ENCODE measurements around the gene TYMP. TPM values are rescaled to one million over a fixed set of nuclear protein-coding genes. Genes with fewer than 3 reads are reported as not detected.

TYMP gene
- total and polyA plus RNA-seq, 10 of the 15 experiments (the other 5 are each of a cell fraction or from before 2014, with no cell fraction given) = 0.42 to 57.8 (median 24.6) TPM

- ChIA-PET SMC1A (ENCODE audit: uncharacterized antibody, unreplicated experiment) (no interaction called here), POLR2A (no interaction called here), RAD21 (ENCODE audit: unreplicated experiment) (no interaction called here), CTCF (interaction anchor here (1.2 to 2.0 kb wide), 2 partner anchors 47 to 49 kb away, joined by 3 to 6 read pairs; no protein-coding TSS in a partner anchor)
- Histone ChIP-seq H3K9ac (ENCODE audit: control insufficient read depth, insufficient read depth, low read length) (no peak overlapping the region), H3K4me1 (ENCODE audit: control insufficient read depth, insufficient read depth, low read length) (peaks cover 13% of the 10 kb centered on the region), H3K27me3 (replicated peaks in 1 of 2; ENCODE audit: control insufficient read depth in 2 of 2, insufficient read depth in 2 of 2, low read length in 1 of 2) (no peaks in the 10 kb centered on the region), H3K79me2 (ENCODE audit: control insufficient read depth, insufficient read depth, low read length) (no peaks in the 10 kb centered on the region; the same call in 1 of the 2 replicates), H4K20me1 (ENCODE audit: control insufficient read depth, insufficient read depth) (no peaks in the 10 kb centered on the region), H3K4me2 (ENCODE audit: control insufficient read depth, insufficient read depth) (no peak overlapping the region), H3K4me3 (no peak overlapping the region), H3K9me3 (replicated peaks; ENCODE audit: control insufficient read depth, insufficient read depth, low read length) (no peaks in the 10 kb centered on the region), H2AFZ (ENCODE audit: control insufficient read depth, low read depth, low read length) (no peak overlapping the region), H3K36me3 (ENCODE audit: control insufficient read depth in 2 of 2, insufficient read depth in 2 of 2, low read length in 1 of 2) (peaks cover 12 to 13% of the 10 kb centered on the region in 2 experiments; a peak in 3 of 4 replicates), H3K27ac (ENCODE audit: control insufficient read depth, insufficient read depth) (no peak overlapping the region)
- in situ Hi-C loops (cut with MboI) (no loop called here), intact Hi-C loops (cut with micrococcal nuclease; ENCODE audit: unreplicated experiment) (no loop called here)
- 93% methylated on average over 11 of the region's 11 CpGs for WGBS (ENCODE audit: insufficient coverage, insufficient replicate concordance, low lambda C conversion rate, missing lambda C conversion rate)
- DNase-seq (ENCODE audit: low read depth, low spot score) (no peak), FAIRE-seq (no peak), ATAC-seq (no peak)
- TF ChIP-seq DPF2 (IDR thresholded peaks at IDR 0.05) = no peak
- TF ChIP-seq E2F4 (IDR thresholded peaks at IDR 0.05; ENCODE audit: low read depth, low read length) = no peak
- no peak for TF ChIP-seq BMI1 (IDR thresholded peaks at IDR 0.05; ENCODE audit: borderline replicate concordance)
- TF ChIP-seq GATAD2B (conservative IDR thresholded peaks at IDR 0.05; ENCODE audit: low read depth) = no peak
- no peak for TF ChIP-seq HDAC6 (IDR thresholded peaks at IDR 0.05; ENCODE audit: unreplicated experiment)
- no peak for TF ChIP-seq IRF3 (IDR thresholded peaks at IDR 0.05)
- TF ChIP-seq POLR2AphosphoS5 (IDR thresholded peaks at IDR 0.05; ENCODE audit: low read length) = no peak
- no TSS peak for BruUV-seq (replicated peaks)
Observed at GRCh38 chr22:50574383-50574755, 44.6 kb upstream of the TYMP start.
